NT2/D1 (cell line): Measurements from ENCODE around the gene RGS16.

Source experiments
- SUZ12 ChIP-seq: IDR thresholded peaks from 2 replicates; pipeline ENCODE4 v1.6.1; 2011; ENCODE audit not compliant: insufficient read length, insufficient read depth; ENCODE audit errors: extremely low read depth
- ZNF274 ChIP-seq: IDR thresholded peaks from 2 replicates; pipeline ENCODE4 v1.6.1; 2011; ENCODE audit warnings: mild to moderate bottlenecking, low read depth, low read length

GRCh38 chr1:182643699-182644098 lies 39.5 kb upstream of the RGS16 start:
- TF ChIP-seq SUZ12: no peak
- TF ChIP-seq ZNF274: no peak
